ENCODE data around the gene OGFR.
"Not testable (repeated sequence)": the region's sequence is repeated elsewhere in the genome, so short reads cannot be mapped to it uniquely, and the experiment has no call there.

Gene OGFR

GRCh38 chr20:62844182-62844581 is 39.5 kb downstream of the OGFR start:
- TF ChIP-seq CTCF (IDR thresholded peaks at IDR 0.05), result no peak
- H3K27ac ChIP-seq, result no peak overlapping the region
- H3K4me3 ChIP-seq, result no peak overlapping the region
- DNase-seq (ENCODE audit: low spot score), result no peak

GRCh38 chr20:62845416-62846160 is 41.0 kb downstream of the OGFR start:
- no peak for DNase-seq (ENCODE audit: low spot score)
- no peak for TF ChIP-seq CTCF (IDR thresholded peaks at IDR 0.05)
- Histone ChIP-seq H3K27ac (no peak overlapping the region), H3K4me3 (no peak overlapping the region)

GRCh38 chr20:62846166-62846890 is 41.7 kb downstream of the OGFR start:
- no peak for DNase-seq (ENCODE audit: low spot score)
- H3K4me3 ChIP-seq, result no peak overlapping the region
- no peak overlapping the region for H3K27ac ChIP-seq
- no peak for TF ChIP-seq CTCF (IDR thresholded peaks at IDR 0.05)

- not testable (repeated sequence) for DNase-seq (ENCODE audit: low spot score); H3K4me3 ChIP-seq; H3K27ac ChIP-seq
Observed at GRCh38 chr20:62848917-62849316, 44.3 kb downstream of the OGFR start.

GRCh38 chr20:62849431-62849830 is 44.8 kb downstream of the OGFR start:
- Histone ChIP-seq H3K27ac (no peak overlapping the region), H3K4me3 (no peak overlapping the region)
- no peak for TF ChIP-seq CTCF (IDR thresholded peaks at IDR 0.05)
- DNase-seq (ENCODE audit: low spot score), result no peak

- no peak overlapping the region for H3K27ac ChIP-seq
Observed at GRCh38 chr20:62850333-62850974, 45.8 kb downstream of the OGFR start.

More at GRCh38 chr20:62850333-62850974, 45.8 kb downstream of the OGFR start:
- DNase-seq (ENCODE audit: low spot score), result no peak
- no peak overlapping the region for H3K4me3 ChIP-seq
- TF ChIP-seq CTCF (IDR thresholded peaks at IDR 0.05), result no peak
